CD14-positive monocyte (primary cell): ENCODE results near the gene PLXNA2. TPM values are rescaled to one million over a fixed set of nuclear protein-coding genes. Genes with fewer than 3 reads are reported as not detected.

ENCODE experiments used
- DNase-seq, 3 donors: peaks; one replicate each; pipeline ENCODE4 v3.0.0-alpha.2; 2011 to 2022
- H2AFZ ChIP-seq: 2 replicates; pipeline ENCODE4 v1.6.0; 2012; ENCODE audit warnings: mild to moderate bottlenecking, low read depth, low read length, inconsistent platforms; ENCODE audit not compliant: insufficient read depth, poor library complexity, severe bottlenecking
- H3K27ac ChIP-seq, 2 donors: 1 replicate in 1 of 2; 2 replicates in 1 of 2; pipeline ENCODE4 v1.5.1; 2012 to 2013; ENCODE audit warnings: low read length in 2 of 2, control low read depth in 1 of 2, inconsistent platforms in 1 of 2, low read depth in 1 of 2, mild to moderate bottlenecking in 1 of 2
- H3K27me3 ChIP-seq, 2 donors: one replicate each; pipeline versions ENCODE4 v1.6.0 to v1.6.1; 2011 to 2013; ENCODE audit warnings: low read length in 2 of 2; ENCODE audit not compliant: control insufficient read depth in 2 of 2, insufficient read depth in 2 of 2
- H3K36me3 ChIP-seq, 2 donors: replicated peaks in 1 of 2; 1 replicate in 1 of 2; 2 replicates in 1 of 2; pipeline versions ENCODE4 v1.5.1 to v1.6.1; 2012 to 2013; ENCODE audit warnings: low read length in 2 of 2, control low read depth in 1 of 2, inconsistent platforms in 1 of 2, mild to moderate bottlenecking in 1 of 2; ENCODE audit not compliant: insufficient read depth in 2 of 2, control insufficient read depth in 1 of 2
- H3K4me1 ChIP-seq, 2 donors: 1 replicate in 1 of 2; 2 replicates in 1 of 2; pipeline versions ENCODE4 v1.5.1 to v1.6.1; 2012 to 2013; ENCODE audit warnings: low read length in 2 of 2, control low read depth in 1 of 2, inconsistent platforms in 1 of 2, mild to moderate bottlenecking in 1 of 2, moderate library complexity in 1 of 2; ENCODE audit not compliant: insufficient read depth in 2 of 2, control insufficient read depth in 1 of 2
- H3K4me2 ChIP-seq: replicated peaks from 2 replicates; pipeline ENCODE3; 2012; ENCODE audit warnings: low read length, moderate library complexity, mild to moderate bottlenecking; ENCODE audit not compliant: poor library complexity, severe bottlenecking; ENCODE audit errors: extremely low read depth
- H3K4me3 ChIP-seq, 3 experiments: fragments of 200-600 bp in 1 of 3; sonication (generic) in 1 of 3; replicated peaks in 1 of 3; 1 replicate in 2 of 3; 2 replicates in 1 of 3; pipeline ENCODE4 v1.5.1; 2011 to 2013; ENCODE audit warnings: low read length in 3 of 3, mild to moderate bottlenecking in 3 of 3, control low read depth in 2 of 3, low read depth in 2 of 3, inconsistent platforms in 1 of 3, moderate library complexity in 1 of 3
- H3K79me2 ChIP-seq: 2 replicates; pipeline ENCODE4 v1.6.0; 2012; ENCODE audit warnings: mild to moderate bottlenecking, control low read depth, inconsistent platforms, low read length, moderate library complexity; ENCODE audit not compliant: insufficient read depth
- H3K9ac ChIP-seq: 2 replicates; pipeline ENCODE4 v1.6.0; 2017; ENCODE audit warnings: low read length, mild to moderate bottlenecking; ENCODE audit not compliant: insufficient read depth, poor library complexity, severe bottlenecking
- H3K9me3 ChIP-seq, 2 donors: replicated peaks in 1 of 2; 1 replicate in 1 of 2; 2 replicates in 1 of 2; pipeline versions ENCODE4 v1.5.1 to v1.6.1; 2012 to 2013; ENCODE audit warnings: low read length in 2 of 2, control low read depth in 1 of 2; ENCODE audit not compliant: control insufficient read depth in 1 of 2, insufficient read depth in 1 of 2
- H4K20me1 ChIP-seq: 2 replicates; pipeline ENCODE4 v1.6.0; 2012; ENCODE audit warnings: mild to moderate bottlenecking, low read length, control low read depth, moderate library complexity; ENCODE audit not compliant: insufficient read depth
- H3K27ac Mint-ChIP-seq, 7 donors: one replicate each; pipeline ENCODE4 v1.8.0; 2020; ENCODE audit warnings: mild to moderate bottlenecking in 7 of 7, mixed read lengths in 7 of 7, moderate library complexity in 6 of 7, inconsistent platforms in 2 of 7
- H3K27me3 Mint-ChIP-seq, 3 donors: one replicate each; pipeline ENCODE4 v1.8.0; 2021 to 2022; ENCODE audit warnings: low read depth in 3 of 3, mild to moderate bottlenecking in 3 of 3, mixed read lengths in 3 of 3, moderate library complexity in 3 of 3, inconsistent platforms in 1 of 3
- H3K36me3 Mint-ChIP-seq, 2 donors: one replicate each; pipeline ENCODE4 v1.8.0; 2020; ENCODE audit warnings: mixed read lengths in 2 of 2, inconsistent platforms in 1 of 2, mild to moderate bottlenecking in 1 of 2
- H3K4me1 Mint-ChIP-seq: one replicate; pipeline ENCODE4 v1.8.0; 2020; ENCODE audit warnings: mild to moderate bottlenecking, mixed read lengths
- H3K4me3 Mint-ChIP-seq, 2 donors: one replicate each; pipeline ENCODE4 v1.8.0; 2020; ENCODE audit warnings: mild to moderate bottlenecking in 2 of 2, mixed read lengths in 2 of 2, moderate library complexity in 1 of 2
- H3K9me3 Mint-ChIP-seq, 7 donors: one replicate each; pipeline ENCODE4 v1.8.0; 2020 to 2022; ENCODE audit warnings: mixed read lengths in 7 of 7, mild to moderate bottlenecking in 6 of 7, moderate library complexity in 6 of 7, inconsistent platforms in 2 of 7
- WGBS: methylation state at CpG from one replicate; pipeline ENCODE4 v1.1.5; 2013; ENCODE audit warnings: missing lambda C conversion rate; ENCODE audit not compliant: insufficient coverage; 5-methylcytosine and 5-hydroxymethylcytosine counted together
- intact Hi-C, 2 donors: fragments of 100-400 bp; cut with micrococcal nuclease; formaldehyde crosslinking; loops; one replicate each; pipeline versions ENCODE4 v1.15.0 to v1.15.1; 2023
- polyA plus RNA-seq, 3 donors: library from polyadenylated mRNA; depleted of rRNA in 1 of 3; unstranded in 2 of 3; stranded (reverse) in 1 of 3; fragments of 300-500 nt in 2 of 3; fragments of >200 nt in 1 of 3; fragmentation: Illumina TruSeq in 2 of 3; gene quantifications; 1 replicate in 2 of 3; 2 replicates in 1 of 3; pipeline ENCODE4 v1.2.3, GENCODE V29; 2012 to 2021
- TF ChIP-seq, protein P1 (sequence below): fragments of 200-600 bp; IDR thresholded peaks from one replicate; pipeline ENCODE4 v1.8.0; 2022; ENCODE audit warnings: antibody characterized with exemption, mild to moderate bottlenecking

Gene PLXNA2
- polyA plus RNA-seq, 3 donors: 0.75 to 2.1 (median 1.1) TPM

DNA sequence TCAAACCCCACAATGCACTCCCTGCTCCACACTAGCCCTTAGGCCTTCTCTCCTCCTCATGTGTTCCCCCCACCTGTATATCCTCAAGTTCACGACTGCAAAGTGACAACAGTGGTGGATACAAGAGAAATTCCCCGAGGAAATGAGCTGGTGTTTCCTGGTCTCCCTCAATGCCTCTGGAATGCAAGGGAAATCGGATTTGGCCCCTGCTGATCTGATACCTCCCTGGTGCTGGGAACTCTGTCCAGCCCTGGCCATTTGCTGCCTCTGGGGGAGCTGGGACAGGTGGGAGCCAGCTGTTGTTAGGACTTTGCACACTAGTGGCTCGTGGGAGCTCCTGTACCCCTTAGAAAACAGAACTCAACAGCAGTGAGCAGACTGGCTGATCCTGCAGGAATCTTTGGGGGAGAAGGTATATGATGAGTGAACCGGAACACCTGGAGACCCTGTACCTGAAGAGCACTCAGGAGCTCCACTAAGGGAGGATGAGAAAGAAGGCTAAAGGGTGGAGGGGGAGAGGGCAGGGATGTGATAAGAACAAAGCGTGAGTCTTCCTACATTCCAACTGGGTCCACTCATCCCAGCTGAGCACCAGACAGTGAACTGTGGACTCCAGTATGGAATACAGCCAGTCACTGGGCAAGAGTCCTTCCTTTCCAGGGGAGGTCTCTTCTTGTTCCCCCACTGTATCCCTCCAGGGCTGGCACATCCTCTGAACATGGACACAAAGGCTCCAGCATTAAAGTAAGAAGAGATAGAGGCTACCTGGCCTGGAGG, 69.3 kb downstream of the PLXNA2 start:
- peaks cover 3% of the 10 kb centered on the region for H3K4me1 Mint-ChIP-seq
- Histone ChIP-seq H3K9me3 (no peaks in the 10 kb centered on the region), H3K27ac (no peak overlapping the region), H3K4me1 (no peaks in the 10 kb centered on the region), H3K4me2 (no peak overlapping the region), H3K4me3 (no peak overlapping the region), H4K20me1 (no peaks in the 10 kb centered on the region), H3K27me3 (no peaks in the 10 kb centered on the region), H3K9ac (no peak overlapping the region), H2AFZ (no peak overlapping the region), H3K36me3 (no peaks in the 10 kb centered on the region), H3K79me2 (no peaks in the 10 kb centered on the region)
- no peak for DNase-seq
- H3K27ac Mint-ChIP-seq: no peak overlapping the region
- H3K4me3 Mint-ChIP-seq: no peak overlapping the region
- no peaks in the 10 kb centered on the region for H3K9me3 Mint-ChIP-seq
- 82% methylated on average over 4 of the region's 6 CpGs for WGBS
- intact Hi-C loops: no loop called here
- peaks cover 0 to 2% (median 2%) of the 10 kb centered on the region in 3 donors for H3K27me3 Mint-ChIP-seq
- no peaks in the 10 kb centered on the region for H3K36me3 Mint-ChIP-seq
- TF ChIP-seq, protein P1, sequence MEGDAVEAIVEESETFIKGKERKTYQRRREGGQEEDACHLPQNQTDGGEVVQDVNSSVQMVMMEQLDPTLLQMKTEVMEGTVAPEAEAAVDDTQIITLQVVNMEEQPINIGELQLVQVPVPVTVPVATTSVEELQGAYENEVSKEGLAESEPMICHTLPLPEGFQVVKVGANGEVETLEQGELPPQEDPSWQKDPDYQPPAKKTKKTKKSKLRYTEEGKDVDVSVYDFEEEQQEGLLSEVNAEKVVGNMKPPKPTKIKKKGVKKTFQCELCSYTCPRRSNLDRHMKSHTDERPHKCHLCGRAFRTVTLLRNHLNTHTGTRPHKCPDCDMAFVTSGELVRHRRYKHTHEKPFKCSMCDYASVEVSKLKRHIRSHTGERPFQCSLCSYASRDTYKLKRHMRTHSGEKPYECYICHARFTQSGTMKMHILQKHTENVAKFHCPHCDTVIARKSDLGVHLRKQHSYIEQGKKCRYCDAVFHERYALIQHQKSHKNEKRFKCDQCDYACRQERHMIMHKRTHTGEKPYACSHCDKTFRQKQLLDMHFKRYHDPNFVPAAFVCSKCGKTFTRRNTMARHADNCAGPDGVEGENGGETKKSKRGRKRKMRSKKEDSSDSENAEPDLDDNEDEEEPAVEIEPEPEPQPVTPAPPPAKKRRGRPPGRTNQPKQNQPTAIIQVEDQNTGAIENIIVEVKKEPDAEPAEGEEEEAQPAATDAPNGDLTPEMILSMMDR: no peak

DNA sequence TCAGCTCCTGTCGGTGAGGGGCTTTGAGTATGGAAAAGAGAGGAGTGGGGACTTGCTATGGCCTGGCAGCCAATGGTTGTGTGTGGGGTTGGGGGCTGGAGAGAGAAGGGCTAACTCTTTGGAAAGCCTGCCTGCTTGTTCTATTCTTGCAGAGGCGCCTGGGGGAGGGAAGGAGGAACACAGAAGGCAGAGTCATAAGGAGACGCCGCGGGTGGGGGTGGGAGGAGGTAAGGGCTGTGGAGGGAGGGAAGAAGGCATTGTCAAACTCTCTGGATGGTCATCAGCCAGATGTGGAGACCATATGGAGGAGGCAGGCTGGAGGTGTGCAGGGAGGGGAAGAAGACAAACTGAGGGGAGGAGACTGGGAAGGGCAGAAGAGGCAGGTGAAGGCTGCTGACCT, 70.0 kb downstream of the PLXNA2 start:
- Histone ChIP-seq H3K9me3 (no peaks in the 10 kb centered on the region), H3K27ac (no peak overlapping the region), H2AFZ (no peak overlapping the region), H4K20me1 (no peaks in the 10 kb centered on the region), H3K4me3 (no peak overlapping the region), H3K4me1 (no peaks in the 10 kb centered on the region), H3K9ac (no peak overlapping the region), H3K36me3 (no peaks in the 10 kb centered on the region), H3K27me3 (no peaks in the 10 kb centered on the region), H3K79me2 (no peaks in the 10 kb centered on the region), H3K4me2 (no peak overlapping the region)
- Mint-ChIP-seq H3K36me3 (no peaks in the 10 kb centered on the region), H3K4me3 (no peak overlapping the region), H3K9me3 (no peaks in the 10 kb centered on the region), H3K4me1 (peaks cover 3% of the 10 kb centered on the region), H3K27me3 (peaks cover 0 to 2% (median 2%) of the 10 kb centered on the region in 3 donors), H3K27ac (no peak overlapping the region)
- intact Hi-C loops: no loop called here
- TF ChIP-seq, protein P1: no peak
- no peak for DNase-seq
- 86% methylated on average over 5 of the region's 5 CpGs for WGBS
